Measurements from ENCODE around the gene TBX3. TPM values are rescaled to one million over a fixed set of nuclear protein-coding genes. Genes with fewer than 3 reads are reported as not detected.
A peak's percentile ranks its signal among the peaks of the same experiment; 100 is the strongest.

Gene TBX3
- total RNA-seq, 1 experiment from 2014 or later: 90.4 TPM

DNA sequence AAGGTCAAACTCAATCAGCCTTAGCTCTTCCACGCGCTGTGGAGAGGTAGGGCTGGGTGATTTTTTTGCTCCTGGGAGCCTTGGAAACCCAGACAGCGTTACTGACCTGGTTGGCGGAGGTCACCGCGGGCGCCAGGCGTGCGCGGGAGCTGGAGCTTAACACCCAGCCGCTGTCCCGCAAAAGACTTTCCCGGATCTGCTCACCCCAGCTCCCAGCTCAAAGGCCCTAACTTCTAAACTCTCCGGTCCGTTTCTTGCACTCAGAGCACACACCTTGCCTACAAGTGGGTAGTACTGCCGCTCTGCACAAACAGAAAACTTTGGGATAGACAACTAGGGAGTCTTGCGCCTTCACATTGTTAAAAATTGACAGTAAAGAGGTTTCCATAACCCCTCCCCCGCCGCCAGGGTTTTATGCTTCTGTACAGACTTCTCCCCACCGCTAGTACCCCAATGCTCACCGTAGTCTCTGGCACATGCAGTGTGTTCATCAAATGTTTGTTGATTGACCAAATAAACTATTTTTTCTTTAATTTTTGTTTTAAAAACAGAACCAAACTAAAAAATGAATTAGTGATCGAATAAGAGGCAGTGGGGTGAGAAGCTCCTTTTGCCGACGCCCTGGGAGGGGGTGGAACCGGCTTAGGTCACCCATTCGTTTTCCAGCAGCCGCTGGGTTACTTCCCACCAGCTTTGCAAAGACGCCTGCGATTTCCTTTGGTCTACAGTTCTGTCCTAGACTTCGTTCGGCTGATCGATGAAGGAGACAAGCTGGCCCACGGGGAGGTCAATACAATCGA, 12.7 kb upstream of the TBX3 start:
- no peak for DNase-seq (ENCODE audit: low read depth)

DNA sequence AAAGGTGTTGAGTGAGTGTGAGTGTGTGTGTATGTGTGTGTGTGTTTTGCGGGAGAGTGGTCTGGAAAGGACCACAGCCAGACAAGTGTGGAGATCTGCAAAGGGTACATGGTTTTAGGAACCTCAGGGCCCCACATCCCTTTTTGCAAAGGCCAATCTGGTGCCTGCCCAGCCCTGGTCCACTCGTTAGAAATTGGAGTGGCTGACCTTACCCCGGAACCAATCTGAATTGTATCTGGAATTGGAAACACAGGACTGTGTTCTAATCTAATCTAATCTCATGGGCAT, 11.3 kb upstream of the TBX3 start:
- no peak for DNase-seq (ENCODE audit: low read depth)

DNA sequence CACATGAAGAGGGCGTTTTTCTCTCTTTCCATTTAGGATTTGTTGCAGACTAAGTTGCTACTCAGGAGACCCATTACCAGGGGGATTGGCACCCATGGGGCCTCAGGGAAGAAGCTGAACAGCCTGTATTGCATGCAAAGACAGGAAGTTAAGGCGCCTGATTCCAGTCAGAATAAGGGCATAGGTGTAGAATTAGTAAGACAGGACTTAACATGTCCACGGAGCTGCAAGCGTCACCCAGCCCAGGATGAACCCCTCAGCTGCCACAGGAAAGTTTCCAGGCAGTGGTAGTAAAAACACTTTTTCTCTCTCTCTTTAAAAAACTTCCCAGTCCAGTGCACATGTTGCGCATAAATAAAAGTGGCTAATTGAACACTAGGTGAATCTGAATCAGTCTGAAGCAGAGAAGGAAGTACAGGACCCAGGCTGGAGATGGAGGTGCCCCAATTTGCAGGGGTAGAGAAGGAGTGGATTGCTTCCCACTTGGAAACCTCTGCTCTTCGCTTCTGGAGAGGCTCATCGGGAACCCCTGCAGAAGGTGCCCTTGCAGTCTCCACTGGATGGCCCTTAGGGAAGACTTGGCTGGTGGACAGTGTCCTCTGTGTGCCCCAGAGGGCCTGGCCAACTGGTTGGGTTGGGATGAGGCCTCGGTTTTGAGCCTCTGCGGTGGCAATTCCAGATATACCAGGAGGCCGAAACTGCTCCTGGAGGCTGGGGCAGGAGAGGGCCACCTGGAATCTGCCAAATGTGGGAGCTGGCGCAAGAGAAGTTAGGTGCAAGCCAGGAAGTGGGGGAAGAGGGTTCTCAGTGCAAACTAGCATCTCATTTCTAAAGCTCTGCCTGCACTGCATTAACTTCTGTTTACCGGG, 10.7 kb upstream of the TBX3 start:
- DNase-seq (ENCODE audit: low read depth): peak; percentile 36

DNA sequence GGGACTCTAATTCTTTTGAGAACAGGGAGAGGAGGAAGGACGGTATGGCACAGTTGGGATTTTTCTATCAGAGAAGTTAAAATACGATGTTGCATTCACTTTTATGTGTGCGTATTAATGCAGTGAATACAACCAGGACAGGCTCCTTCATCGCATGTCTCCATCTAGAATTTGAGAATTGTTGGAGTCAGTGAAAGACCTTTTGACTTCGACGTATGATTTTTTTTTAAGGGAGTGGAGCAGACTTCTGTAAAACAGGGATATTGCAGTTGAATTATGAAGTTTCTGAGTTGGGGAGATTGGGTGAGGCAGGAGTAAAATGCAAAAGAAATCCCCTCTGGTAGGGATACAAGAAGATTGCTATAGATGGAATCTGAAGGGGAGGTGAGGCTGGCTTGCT, 9.6 kb upstream of the TBX3 start:
- DNase-seq (ENCODE audit: low read depth): no peak

DNA sequence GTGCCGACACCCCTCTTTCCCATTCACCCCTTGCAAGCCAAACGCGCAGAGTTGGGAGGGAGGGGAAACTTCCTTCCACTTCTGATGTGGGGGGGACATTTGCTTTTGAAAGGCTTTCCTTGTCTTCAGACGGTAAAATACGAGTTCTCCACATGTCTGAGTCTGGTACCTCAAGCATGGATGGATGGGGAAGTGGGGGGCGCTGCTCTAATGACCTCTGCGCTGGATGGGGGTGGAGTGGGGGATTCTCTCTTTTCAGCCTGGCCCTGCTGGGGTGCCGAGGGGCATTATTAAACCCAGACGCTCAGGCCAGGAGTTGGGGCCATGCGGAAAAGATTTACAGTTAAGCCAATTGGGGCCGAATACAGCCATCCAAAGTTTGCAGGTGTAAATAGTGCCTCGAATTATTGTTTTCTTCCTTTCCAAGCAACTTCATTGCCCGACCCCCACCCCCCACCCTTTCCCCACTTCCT, 9.1 kb upstream of the TBX3 start:
- DNase-seq (ENCODE audit: low read depth): no peak

DNA sequence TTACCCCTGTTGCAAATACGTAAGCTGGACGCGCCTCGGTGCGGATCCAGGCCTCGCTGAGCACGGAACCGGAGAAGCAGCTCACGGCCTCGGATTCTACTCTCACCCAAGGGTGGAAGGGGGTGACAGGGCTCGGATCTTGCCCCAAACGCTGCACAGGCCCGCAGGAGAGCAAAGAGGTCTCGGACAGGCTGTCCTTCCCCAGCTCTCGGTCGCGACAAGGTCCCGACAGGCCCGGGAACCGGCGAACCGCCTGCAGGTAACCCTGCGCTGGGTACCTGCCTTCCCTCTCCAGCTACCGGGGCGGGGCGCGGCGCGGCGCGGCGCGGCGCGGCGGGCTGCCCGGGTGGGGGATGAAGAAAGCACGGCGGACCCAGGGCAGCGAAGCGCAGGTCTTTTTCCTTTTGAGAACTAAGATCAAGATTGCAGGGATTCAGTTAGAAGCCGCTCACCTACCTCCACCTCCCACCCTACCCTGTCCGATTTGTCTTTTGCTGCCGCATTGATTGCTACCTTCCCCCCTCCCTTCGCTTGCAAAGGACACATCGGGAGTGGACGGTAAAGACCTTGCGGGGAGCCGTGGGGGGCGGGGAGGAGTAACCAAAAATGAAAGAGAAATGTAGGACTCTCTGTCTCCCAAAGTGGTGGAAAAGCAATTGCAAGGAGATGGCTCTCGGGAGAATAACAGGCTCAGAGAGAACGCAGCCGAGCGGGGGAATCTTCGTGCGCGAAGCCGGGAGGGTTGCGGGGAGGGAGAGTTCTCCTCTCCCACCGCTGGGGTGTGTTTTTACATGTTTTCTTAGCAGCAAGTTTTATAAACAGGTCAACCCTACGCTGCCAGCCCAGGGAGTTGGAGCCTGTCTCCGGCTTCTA, 8.4 kb upstream of the TBX3 start:
- peak; percentile 68 for DNase-seq (ENCODE audit: low read depth)

DNA sequence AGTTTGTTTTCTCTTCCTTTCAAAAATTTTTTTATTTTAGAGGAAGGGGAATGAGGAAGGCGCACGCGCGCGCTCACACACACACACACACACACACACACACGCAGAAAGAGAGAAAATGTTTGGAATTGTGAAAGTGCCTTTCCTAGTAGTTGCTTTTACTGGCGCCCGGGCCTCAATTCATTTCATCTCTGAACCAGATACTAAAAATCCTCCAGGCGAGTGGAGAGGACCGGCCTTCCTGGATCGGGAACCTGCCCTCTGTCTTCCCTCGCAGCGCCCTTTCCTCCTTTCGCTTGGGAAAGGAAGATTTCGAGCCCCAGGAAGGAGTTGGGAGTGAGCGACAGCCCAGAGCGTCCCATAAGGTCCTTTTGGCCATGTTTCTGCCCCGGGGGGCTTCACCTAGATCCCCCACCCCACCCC, 7.8 kb upstream of the TBX3 start:
- DNase-seq (ENCODE audit: low read depth): no peak

DNA sequence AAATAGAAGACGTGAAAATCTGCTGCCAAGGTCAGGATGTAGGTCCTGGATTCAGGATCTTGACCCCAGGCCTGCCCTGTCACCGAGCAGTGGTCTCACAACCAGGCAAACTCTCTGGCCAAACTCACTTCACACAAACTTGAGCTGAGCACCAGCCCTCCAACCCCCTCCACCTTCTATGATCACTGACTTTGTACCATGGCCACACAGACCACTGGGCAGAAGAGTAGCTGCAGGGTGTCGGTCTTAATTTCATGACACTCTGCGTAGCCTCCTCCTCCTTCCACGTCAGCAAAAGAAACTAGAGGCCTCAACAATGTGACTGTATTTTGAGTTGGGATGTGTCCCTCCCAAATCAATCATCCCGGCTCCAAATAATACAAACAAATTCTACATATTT, 7.2 kb upstream of the TBX3 start:
- peak; percentile 32 for DNase-seq (ENCODE audit: low read depth)

DNA sequence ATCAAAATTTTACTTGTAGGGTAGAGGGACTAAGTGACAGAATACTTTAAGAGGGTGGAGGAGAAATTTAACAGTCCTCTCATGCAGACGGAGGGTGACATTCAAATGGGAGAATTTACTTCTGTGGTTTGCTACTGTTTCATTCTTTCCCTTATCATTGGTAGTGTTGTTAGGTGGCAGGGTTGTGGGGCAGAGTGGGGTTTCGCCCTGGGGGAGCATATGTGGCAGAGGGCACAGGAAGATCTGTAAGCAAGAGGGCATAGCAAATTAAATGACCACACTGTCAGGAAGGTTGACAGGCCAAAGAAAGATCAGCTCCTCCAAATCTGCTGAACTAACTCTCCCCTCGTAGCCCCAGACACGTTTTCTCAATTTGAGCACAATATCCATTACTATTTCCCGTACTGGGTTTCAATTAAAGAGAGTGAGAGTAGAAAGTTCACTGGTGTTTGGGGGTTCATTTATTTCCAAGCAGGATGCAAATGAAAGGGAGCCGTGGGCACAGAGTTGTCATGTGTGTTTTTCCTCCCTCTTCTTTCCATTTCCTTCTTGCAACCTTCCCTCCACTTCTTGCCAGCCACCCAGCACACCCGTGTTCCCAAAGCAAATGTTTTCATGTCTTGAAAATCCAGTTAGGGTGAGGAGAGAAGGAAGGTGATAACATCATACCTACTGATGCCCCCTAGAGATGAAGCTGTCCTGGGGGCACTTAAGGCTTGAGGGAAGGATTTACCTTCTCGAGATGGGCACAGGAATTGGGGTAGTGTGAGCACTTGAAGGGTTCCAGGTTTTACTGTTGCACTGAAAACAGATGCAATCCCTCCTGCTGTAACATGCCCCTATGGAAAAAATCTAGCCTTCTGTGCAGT, 6.5 kb upstream of the TBX3 start:
- DNase-seq (ENCODE audit: low read depth): peak; percentile 61

DNA sequence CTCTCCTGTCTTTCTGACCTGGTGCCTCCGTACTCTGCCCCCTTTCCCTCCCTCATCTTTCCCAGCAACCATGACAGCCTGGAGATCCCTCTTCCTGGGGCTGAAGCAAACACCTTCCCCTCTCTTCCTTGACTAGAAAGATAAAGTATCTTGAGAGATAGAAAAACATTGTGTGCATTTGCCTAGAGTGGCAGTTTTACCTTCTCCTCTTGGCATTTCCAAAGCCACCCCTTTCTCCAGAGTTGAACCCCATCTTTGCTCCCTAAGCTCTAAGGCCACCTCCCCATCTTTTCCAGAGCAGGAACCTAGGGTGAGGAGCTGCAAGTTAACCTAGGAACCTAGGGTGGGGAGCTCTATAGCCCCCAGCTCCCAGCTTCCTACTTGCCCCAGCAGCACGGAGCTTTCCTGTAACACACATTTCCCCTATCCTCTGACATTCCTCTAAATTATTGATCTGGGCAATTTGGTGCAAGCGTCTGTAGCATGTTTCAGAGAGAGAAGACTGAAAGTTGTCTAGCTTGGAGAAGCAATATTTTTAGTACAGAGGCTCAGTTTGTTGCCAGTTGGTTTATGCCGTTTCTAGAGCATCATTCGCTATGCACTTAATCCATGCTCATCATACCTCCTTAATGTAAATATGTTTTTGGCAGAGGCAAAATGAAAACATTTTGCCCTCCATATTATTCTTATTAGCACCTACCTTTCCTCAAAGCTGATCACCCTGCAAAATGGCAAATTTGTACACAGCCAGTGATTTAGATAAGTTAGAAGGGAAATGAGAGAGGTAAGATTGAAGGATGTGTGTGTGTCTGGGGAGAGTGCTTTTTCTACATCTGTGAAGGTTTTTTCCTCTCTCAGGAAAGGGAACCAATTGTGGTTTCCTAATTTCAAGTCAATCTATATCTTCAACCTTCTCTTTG, 5.4 kb upstream of the TBX3 start:
- no peak for DNase-seq (ENCODE audit: low read depth)

DNA sequence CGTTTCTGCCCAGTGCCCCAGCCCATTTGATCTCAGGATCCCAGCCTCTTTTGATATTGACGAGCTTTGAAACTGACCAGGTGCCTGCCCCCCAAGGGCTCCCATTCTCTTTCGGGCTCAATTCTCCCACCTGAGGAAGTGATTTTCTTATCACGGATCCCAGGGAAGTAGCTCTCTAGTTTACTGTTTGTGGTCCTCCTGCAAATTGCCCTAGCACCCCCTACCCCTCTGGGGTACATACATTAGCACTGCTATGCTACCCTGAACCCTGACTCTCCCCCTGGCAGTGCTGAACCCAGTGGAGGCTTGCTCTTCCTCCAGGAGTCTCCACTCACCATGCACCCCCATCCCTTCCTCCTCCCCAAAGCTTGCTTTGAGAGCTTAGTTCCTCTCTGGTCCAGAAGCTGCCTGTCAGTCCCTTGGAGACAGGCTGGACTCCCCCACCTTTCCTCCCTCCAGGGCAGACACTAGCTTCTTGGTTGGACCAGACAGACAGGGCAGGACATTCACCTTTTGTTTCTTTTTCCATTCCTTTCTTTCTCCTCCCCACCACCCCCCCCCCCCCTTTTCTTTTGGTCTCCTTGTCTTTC, 4.4 kb upstream of the TBX3 start:
- DNase-seq (ENCODE audit: low read depth): peak; percentile 63

DNA sequence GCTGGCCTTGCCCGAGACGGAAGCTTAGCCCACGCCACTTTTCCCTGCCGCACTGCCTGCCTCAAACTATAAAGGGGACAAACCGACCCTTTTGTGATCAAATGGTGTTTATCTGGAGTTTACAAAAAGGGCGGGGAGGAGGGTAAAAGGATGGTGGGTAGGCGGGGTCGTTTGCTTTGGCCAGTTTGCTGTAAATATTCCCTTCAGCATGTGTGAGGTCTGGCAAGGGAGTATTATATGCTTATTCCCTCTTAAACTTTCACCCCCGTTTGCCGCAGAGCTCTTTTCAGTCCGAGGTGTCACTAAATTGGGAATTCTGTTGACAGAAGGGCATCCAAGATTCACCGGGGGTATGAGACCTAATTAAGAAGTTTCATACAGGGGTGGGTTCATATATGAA, 3.8 kb upstream of the TBX3 start:
- no peak for DNase-seq (ENCODE audit: low read depth)

DNA sequence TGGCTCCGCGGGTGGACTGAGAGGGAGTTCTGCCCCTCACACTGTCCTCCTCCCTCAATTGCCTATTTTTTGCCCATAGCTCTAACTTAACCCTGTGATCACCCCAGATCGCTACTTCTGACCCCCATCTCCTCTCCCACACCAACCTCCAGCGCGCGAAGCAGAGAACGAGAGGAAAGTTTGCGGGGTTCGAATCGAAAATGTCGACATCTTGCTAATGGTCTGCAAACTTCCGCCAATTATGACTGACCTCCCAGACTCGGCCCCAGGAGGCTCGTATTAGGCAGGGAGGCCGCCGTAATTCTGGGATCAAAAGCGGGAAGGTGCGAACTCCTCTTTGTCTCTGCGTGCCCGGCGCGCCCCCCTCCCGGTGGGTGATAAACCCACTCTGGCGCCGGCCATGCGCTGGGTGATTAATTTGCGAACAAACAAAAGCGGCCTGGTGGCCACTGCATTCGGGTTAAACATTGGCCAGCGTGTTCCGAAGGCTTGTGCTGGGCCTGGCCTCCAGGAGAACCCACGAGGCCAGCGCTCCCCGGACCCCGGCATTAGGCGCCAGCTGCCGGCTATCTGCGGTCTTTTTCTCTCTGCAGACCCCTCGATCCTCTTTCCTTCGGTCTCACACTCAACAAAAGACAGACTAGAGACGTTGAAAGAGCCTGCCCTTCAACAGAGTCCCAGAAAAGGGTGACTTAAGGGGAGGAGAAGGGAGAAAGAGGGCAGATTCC, 3.0 kb upstream of the TBX3 start:
- no peak for DNase-seq (ENCODE audit: low read depth)

DNA sequence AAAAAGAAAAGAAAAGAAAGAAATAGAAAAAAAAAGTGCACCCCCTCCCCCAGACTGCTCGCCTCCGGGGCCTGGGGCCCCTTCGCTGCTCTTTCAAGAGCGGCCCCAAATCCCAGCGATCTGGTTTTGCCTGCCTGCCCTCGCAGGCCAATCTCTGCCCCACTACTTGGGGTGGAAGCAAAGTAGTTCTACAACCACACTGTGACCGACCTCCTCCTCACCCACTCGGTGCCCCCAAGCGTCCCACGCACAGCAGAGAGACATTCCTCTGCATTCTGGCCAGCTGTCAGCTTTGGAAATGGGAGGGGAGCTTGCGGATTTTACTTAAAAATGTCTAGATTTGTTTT, 2.4 kb upstream of the TBX3 start:
- DNase-seq (ENCODE audit: low read depth): no peak

DNA sequence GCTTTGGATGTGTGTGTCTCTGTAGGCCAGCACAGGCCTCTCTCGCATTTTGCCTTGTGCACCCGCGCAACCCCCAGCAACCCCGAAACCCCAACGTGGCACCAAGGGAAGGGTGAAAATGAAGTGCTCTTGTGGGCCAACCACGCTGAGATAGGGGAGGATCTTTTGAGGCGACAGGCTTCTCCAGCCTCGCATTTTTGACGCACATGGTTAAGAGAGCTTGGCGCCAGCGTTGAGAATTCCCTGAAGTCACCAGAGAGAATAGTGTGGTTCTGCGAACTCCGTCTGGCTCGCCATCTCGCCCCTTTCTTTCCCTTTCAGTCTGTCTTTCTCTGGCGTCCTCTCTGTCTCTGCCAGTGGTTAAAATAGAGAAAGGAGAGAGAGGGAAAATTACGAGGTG, 1.9 kb upstream of the TBX3 start:
- DNase-seq (ENCODE audit: low read depth): no peak

DNA sequence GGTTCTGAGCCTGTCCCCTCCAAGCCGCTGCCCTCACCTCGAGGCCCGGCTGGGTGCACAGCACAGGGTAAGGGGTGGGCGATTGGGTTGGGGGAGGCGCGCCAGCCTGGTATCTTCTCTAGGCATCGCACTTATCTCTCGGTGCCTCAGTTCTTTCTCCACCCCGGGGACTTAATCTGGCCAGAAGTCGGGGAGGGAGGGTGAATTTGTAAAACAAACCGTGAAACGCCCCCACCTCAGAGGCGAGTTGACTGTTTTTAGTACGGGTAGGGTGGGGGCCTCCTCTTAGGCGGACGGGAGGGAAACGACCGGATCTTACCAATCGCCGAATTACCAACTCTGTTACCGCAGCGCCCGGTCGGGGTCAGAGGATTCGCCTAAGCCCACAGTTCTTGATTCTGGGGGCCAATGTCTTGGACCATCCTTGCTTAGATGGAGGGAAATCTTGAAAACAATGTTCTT, 1.4 kb upstream of the TBX3 start:
- DNase-seq (ENCODE audit: low read depth): no peak

DNA sequence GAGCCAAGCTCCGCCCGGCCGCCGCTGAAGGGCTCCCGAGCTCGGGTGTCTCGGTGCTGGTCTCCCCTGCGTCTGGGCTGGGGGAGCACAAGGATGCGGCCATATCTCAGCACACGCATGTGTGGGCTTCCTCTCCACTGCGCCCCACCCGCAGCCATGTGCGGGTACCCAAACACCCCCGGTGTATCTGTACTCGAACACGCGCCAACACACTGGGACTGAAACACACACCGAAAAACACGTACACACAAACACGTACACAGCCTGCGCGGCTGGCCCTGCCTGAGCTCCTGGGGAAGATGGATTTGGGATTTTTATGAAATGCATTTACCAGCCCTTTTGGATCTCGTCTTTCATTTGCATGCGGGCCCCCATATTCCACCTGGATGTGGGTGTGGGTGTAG, 897 bp upstream of the TBX3 start:
- no peak for DNase-seq (ENCODE audit: low read depth)

DNA sequence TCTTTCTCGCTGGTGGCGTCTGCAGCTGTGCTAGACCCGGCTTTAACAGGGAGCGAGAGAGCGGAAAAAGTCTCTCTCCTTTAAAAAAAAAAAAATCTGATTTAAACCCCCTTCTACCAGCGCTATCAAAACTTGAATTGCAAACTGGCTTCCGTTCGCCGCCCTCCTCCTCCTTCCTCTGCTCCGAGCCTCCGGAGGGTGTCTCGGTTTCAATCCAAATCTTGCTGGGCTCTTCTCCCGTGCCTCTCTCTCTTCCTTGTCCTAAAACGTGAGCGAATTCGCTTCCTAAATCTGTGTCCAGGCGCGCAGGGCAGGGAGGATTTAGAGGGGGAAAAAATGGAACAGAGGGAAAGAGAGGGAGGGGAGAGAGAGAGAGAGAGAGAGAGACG, 272 bp downstream of the TBX3 start:
- no peak for DNase-seq (ENCODE audit: low read depth)

All from M059J (cell line).